ENCODE measurements around the gene E2F2.

Gene E2F2

DNA sequence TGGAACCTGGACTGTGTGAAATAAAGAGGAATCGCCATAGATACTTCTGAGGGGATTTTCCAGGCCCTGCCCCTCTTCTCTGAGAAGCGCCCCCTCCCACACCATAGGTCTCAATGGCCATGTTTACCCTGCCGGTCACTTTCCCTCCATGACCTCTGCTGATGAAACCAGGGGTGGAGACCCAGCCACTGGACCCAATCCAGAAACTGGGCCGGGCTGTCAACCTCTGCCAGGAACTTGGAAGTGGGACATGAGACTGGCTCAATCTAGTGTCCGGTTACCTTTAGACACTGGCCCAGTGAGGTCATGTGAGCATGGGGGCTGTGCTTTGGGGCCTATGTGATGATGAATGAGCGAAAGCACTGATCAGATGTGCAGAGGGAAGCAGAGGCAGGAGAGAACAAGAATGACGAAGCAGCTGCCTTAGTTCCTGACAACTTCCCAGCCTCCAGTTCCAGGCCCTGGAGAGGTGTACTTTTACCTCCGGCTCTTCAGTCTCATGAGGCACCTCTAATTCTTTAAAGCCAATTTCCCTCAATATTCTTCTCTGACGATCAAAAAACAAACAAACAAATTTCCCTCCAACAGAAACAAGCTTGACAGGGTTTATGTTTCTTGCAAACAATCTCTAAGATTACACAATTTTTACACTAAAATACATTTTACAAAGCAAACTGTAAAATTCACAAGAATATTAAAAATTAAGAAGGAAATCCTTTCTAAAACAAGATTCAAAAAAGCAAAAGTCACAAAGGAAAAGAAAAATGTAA is 52.0 kb downstream of the E2F2 start:
- Mint-ChIP-seq H3K4me1 (peaks cover 21% of the 10 kb centered on the region), H3K9me3 (no peaks in the 10 kb centered on the region), H3K27ac (no peak overlapping the region), H3K27me3 (peaks cover 20% of the 10 kb centered on the region), H3K36me3 (no peaks in the 10 kb centered on the region), H3K4me3 (no peak overlapping the region)
- no peak for ATAC-seq

GRCh38 chr1:23477359-23478144 is 53.5 kb downstream of the E2F2 start:
- Mint-ChIP-seq H3K4me3 (no peak overlapping the region), H3K36me3 (no peaks in the 10 kb centered on the region), H3K27ac (no peak overlapping the region), H3K27me3 (peaks cover 11% of the 10 kb centered on the region), H3K4me1 (peaks cover 12% of the 10 kb centered on the region), H3K9me3 (no peaks in the 10 kb centered on the region)
- ATAC-seq = no peak

DNA sequence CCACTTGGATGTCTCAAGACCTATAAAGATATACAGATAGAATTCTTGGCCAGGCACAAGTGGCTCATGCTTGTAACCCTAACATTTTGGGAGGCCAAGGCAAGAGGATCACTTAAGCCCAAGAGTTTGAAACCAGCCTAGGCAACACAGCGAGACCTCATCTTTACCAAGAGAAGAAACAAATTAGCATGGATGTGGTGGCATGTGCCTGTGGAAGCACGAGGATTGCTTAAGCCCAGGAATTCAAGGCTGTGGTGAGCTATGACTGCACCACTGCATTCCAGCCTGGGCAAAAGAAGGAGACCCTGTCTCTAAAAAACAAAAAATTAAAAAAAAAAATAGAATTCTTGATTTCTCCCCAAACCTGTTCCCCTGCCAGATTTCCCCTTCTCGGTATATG is 55.4 kb downstream of the E2F2 start:
- H3K27ac Mint-ChIP-seq = no peak overlapping the region

GRCh38 chr1:23475134-23475628 is 55.9 kb downstream of the E2F2 start:
- no peak overlapping the region for H3K27ac Mint-ChIP-seq
- H3K27me3 Mint-ChIP-seq = peaks cover 11% of the 10 kb centered on the region
- no peak overlapping the region for H3K4me3 Mint-ChIP-seq
- H3K4me1 Mint-ChIP-seq = peaks cover 1% of the 10 kb centered on the region
- no peaks in the 10 kb centered on the region for H3K9me3 Mint-ChIP-seq
- ATAC-seq = no peak
- H3K36me3 Mint-ChIP-seq = no peaks in the 10 kb centered on the region

More for the DNA sequence above, 55.4 kb downstream of the E2F2 start:
- Mint-ChIP-seq H3K36me3 (no peaks in the 10 kb centered on the region), H3K4me1 (peaks cover 6% of the 10 kb centered on the region), H3K27me3 (peaks cover 11% of the 10 kb centered on the region), H3K4me3 (no peak overlapping the region), H3K9me3 (no peaks in the 10 kb centered on the region)
- ATAC-seq = no peak

DNA sequence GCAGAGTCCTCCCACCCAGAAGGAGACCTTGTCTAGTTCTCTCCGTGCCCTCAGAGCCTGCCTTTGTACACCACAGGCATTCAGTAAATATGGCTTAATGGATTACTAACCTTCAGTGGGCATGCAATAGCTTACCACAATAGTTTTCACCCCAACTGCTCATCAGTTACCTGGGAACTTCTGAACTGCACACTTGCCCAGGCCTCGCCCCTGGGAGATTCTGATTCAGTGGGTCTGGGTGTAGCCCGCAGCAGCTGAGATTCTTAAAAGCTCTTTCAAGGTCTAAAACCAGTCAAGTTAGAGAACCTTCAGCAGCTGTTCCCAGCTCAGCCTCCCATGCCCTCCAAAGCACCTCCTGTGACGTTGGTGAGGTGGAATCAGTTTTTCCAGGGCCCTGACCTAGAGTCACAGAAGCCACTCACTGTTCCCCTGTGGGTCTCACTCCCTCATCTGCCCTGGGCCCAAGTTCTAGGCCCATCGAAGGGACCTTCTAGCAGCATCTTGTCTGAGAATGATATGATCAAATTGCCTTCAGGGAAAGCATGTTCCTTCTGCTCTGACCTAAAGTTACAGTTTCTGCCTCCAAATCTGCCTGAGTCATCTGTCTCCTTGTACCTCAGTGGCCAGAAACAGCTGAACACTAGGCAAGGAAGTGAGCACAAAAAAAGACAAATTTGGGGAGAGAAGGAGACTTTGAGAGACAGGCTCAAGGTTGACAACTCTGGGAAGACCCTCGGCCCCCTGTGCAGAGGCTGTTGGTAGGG is 57.8 kb downstream of the E2F2 start:
- Mint-ChIP-seq H3K36me3 (no peaks in the 10 kb centered on the region), H3K4me1 (no peaks in the 10 kb centered on the region), H3K27ac (no peak overlapping the region), H3K9me3 (no peaks in the 10 kb centered on the region), H3K27me3 (peaks cover 11% of the 10 kb centered on the region), H3K4me3 (no peak overlapping the region)
- no peak for ATAC-seq

DNA sequence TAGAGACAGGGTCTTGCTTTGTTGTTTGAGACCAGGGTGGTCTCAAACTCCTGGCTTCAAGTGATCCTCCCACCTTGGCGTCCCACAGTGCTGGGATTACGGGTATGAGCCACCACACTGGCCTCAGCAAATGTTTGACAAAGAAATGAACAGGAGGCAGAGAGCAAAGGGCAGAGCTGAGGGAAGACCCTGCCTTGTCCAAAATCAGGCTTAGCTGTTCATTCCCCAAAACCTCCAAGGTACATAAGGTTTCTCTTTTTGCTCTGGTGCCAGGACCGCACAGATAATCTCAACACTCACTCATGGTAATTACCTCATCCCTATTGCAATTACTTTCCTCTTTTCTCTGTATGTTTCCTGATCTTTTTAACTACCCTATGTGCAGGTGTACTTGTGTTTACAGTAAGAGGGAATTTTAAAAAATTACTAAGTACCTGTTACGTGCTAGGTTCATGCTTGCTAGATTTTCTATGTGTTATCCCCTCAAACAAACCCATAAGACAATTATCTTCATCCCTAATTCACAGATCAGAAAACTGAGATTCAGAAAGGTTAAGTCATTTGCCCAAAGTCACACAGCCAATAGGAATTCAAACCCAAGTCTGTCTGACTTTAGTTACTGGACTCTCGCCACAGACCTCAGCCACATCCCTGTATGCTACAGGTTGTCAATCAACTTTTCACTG is 58.5 kb downstream of the E2F2 start:
- no peaks in the 10 kb centered on the region for H3K9me3 Mint-ChIP-seq
- ATAC-seq = no peak
- no peak overlapping the region for H3K4me3 Mint-ChIP-seq
- H3K36me3 Mint-ChIP-seq = no peaks in the 10 kb centered on the region
- no peak overlapping the region for H3K27ac Mint-ChIP-seq
- peaks cover 11% of the 10 kb centered on the region for H3K27me3 Mint-ChIP-seq
- no peaks in the 10 kb centered on the region for H3K4me1 Mint-ChIP-seq

DNA sequence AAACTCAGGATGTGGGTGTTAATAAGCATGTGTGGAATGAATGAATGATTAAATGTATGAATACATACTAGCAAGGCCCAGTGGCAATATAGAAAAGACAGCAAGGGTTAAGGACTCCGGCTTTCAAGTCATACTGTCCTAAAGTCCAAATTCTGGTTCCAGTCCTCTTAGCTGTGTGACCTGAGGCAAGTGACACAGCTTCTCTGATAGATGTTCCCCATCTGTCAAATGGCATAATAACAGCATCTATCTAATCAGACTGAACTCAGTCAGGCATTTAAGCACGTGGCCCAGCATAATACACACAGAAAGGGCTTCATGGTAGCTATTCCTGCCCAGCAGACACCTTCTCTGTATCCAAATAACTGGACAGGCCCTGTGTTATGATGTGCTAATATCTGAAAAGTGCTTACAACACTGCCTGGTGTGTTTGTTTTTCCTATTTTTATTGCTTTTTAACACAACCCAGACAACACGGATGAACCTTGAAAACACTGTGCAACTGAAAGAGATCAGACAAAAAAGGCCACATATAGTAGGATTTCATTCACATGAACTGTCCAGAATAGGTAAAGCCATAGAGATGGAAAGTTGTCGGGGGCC is 59.5 kb downstream of the E2F2 start:
- peaks cover 7% of the 10 kb centered on the region for H3K27me3 Mint-ChIP-seq
- H3K27ac Mint-ChIP-seq = no peak overlapping the region
- H3K36me3 Mint-ChIP-seq = no peaks in the 10 kb centered on the region
- ATAC-seq = no peak
- H3K9me3 Mint-ChIP-seq = no peaks in the 10 kb centered on the region
- H3K4me1 Mint-ChIP-seq = no peaks in the 10 kb centered on the region
- no peak overlapping the region for H3K4me3 Mint-ChIP-seq

GRCh38 chr1:23470282-23471070 is 60.6 kb downstream of the E2F2 start:
- H3K27me3 Mint-ChIP-seq = no peaks in the 10 kb centered on the region
- ATAC-seq = no peak
- H3K4me1 Mint-ChIP-seq = no peaks in the 10 kb centered on the region
- no peak overlapping the region for H3K4me3 Mint-ChIP-seq
- H3K36me3 Mint-ChIP-seq = no peaks in the 10 kb centered on the region
- no peaks in the 10 kb centered on the region for H3K9me3 Mint-ChIP-seq
- H3K27ac Mint-ChIP-seq = no peak overlapping the region

DNA sequence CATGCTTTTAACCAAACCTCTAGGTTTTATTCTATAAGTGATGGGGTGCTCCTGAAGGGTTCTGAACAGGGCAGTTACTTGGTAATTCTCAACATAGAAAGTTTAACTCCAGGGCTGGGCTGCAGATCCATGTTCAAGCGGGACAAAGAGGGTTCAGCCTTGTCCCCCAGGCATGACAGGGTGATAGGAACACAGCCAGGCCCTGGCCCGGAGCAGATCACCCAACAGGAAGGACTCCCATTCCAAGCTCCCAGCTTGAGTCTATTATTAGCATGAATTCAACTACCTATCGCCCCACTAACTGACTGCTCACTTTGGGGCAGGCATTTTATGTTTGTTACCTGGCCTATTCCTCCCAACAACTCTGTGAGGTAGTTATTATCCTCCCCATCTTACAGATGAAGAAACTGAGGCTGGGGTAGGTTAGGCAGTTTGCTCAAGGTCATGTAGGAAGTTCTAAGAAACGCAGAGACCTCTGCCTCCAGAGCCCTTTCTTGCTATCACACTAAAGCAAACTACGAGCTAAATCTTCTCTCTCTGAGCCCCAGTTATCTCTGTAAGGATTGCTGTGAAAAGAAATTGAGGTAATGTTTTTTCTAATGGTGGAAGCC is 61.6 kb downstream of the E2F2 start:
- no peaks in the 10 kb centered on the region for H3K4me1 Mint-ChIP-seq
- no peaks in the 10 kb centered on the region for H3K9me3 Mint-ChIP-seq
- H3K27ac Mint-ChIP-seq = no peak overlapping the region
- H3K36me3 Mint-ChIP-seq = no peaks in the 10 kb centered on the region
- no peaks in the 10 kb centered on the region for H3K27me3 Mint-ChIP-seq
- no peak overlapping the region for H3K4me3 Mint-ChIP-seq
- ATAC-seq = no peak

DNA sequence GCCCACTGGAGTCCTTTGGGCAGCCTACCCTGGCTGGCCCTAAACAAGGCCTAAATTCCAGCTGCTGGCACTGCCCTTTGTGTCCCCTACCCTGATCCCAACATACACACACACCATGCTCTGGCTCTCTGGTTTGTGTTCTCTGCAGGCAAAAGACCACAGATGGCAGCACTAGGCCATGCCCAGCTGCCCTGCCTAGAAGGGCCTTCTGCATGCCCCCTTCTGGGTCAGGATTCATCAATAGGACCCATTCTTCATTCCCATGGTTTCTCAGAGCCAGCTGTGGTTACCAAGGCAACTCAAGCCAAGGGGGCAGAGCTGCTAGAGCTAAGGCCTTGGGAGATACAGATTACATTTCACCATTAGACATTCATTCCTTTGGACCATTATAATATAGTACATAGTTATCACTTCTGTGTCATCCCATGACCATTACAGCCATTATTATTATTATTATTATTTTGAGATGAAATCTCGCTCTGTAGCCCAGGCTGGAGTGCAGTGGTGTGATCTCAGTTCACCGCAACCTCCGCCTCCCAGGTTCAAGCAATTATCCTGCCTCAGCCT is 64.5 kb downstream of the E2F2 start:
- H3K4me1 Mint-ChIP-seq = no peaks in the 10 kb centered on the region

GRCh38 chr1:23463286-23463685 is 67.7 kb downstream of the E2F2 start:
- no peak for ATAC-seq
- Mint-ChIP-seq H3K36me3 (no peaks in the 10 kb centered on the region), H3K4me3 (no peak overlapping the region), H3K4me1 (no peaks in the 10 kb centered on the region), H3K9me3 (peaks cover 4% of the 10 kb centered on the region), H3K27ac (no peak overlapping the region), H3K27me3 (peaks cover 4% of the 10 kb centered on the region)

More for the DNA sequence above, 64.5 kb downstream of the E2F2 start:
- no peak for ATAC-seq
- H3K27me3 Mint-ChIP-seq = no peaks in the 10 kb centered on the region
- no peaks in the 10 kb centered on the region for H3K36me3 Mint-ChIP-seq
- peaks cover 4% of the 10 kb centered on the region for H3K9me3 Mint-ChIP-seq
- H3K4me3 Mint-ChIP-seq = no peak overlapping the region
- H3K27ac Mint-ChIP-seq = no peak overlapping the region

GRCh38 chr1:23462766-23463165 is 68.3 kb downstream of the E2F2 start:
- no peak overlapping the region for H3K4me3 Mint-ChIP-seq
- H3K9me3 Mint-ChIP-seq = peaks cover 4% of the 10 kb centered on the region
- no peaks in the 10 kb centered on the region for H3K4me1 Mint-ChIP-seq
- peaks cover 9% of the 10 kb centered on the region for H3K27me3 Mint-ChIP-seq
- no peaks in the 10 kb centered on the region for H3K36me3 Mint-ChIP-seq
- ATAC-seq = no peak
- no peak overlapping the region for H3K27ac Mint-ChIP-seq

DNA sequence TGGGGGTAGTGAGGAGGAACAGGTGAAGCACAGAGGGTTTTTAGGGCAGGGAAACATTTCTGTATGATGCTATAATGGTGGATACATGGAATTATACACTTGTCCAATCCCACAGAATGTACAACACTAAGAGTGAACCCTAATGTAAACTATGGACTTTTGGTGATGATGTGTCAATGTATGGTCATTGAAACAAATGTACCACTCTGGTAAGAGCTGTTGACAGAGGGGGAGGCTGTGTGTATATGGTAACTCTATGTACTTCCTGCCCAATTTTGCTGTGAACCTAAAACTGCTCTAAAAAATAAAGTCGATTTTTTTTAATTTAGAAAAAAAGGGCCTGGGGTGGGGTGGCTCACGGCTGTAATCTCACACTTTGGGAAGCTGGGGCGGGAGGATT is 70.0 kb downstream of the E2F2 start:
- ATAC-seq = no peak
- Mint-ChIP-seq H3K27me3 (peaks cover 22% of the 10 kb centered on the region), H3K9me3 (peaks cover 4% of the 10 kb centered on the region), H3K4me3 (no peak overlapping the region), H3K27ac (no peak overlapping the region), H3K36me3 (no peaks in the 10 kb centered on the region), H3K4me1 (no peaks in the 10 kb centered on the region)

All from stimulated activated memory B cell treated with anti-CD40 and anti-IgM and Interleukin-4, amounts not matched to agents 10 μg/mL and 1 μg/mL and 100 μg/mL, for 72 hours (primary cell).